ENCODE results near the gene RIPK3.
A peak's percentile ranks its signal among the peaks of the same experiment; 100 is the strongest.

Gene RIPK3

GRCh38 chr14:24321212-24321975, 18.4 kb downstream of the RIPK3 start:
- no peak for DNase-seq (ENCODE audit: low spot score)

GRCh38 chr14:24317141-24317928, 22.5 kb downstream of the RIPK3 start:
- DNase-seq (ENCODE audit: low spot score) = no peak

GRCh38 chr14:24316597-24316950, 23.2 kb downstream of the RIPK3 start:
- no peak for DNase-seq (ENCODE audit: low spot score)

- DNase-seq (ENCODE audit: low spot score) = peak; percentile 65
Observed at GRCh38 chr14:24315807-24316596, 23.8 kb downstream of the RIPK3 start.

- DNase-seq (ENCODE audit: low spot score) = no peak
Observed at GRCh38 chr14:24315243-24315806, 24.5 kb downstream of the RIPK3 start.

- no peak for DNase-seq (ENCODE audit: low spot score)
Observed at GRCh38 chr14:24314377-24315193, 25.2 kb downstream of the RIPK3 start.

GRCh38 chr14:24313913-24314312, 25.9 kb downstream of the RIPK3 start:
- no peak for DNase-seq (ENCODE audit: low spot score)

- no peak for DNase-seq (ENCODE audit: low spot score)
Observed at GRCh38 chr14:24312736-24313507, 26.9 kb downstream of the RIPK3 start.

- DNase-seq (ENCODE audit: low spot score) = no peak
Observed at GRCh38 chr14:24311837-24312615, 27.8 kb downstream of the RIPK3 start.

- DNase-seq (ENCODE audit: low spot score) = no peak
Observed at GRCh38 chr14:24310646-24311604, 28.9 kb downstream of the RIPK3 start, which contains the start of gene LTB4R. Gene LTB4R, plus strand, starts transcription at chr14:24311502. Its CDS starts 4,150 bp downstream, at chr14:24315652.

GRCh38 chr14:24310265-24310645, 29.5 kb downstream of the RIPK3 start:
- no peak for DNase-seq (ENCODE audit: low spot score)

- no peak for DNase-seq (ENCODE audit: low spot score)
Observed at GRCh38 chr14:24309538-24310264, 30.1 kb downstream of the RIPK3 start, which contains the start of gene LTB4R2. Gene LTB4R2, plus strand, starts transcription at chr14:24310140. Its CDS starts 525 bp downstream, at chr14:24310665.

- no peak for DNase-seq (ENCODE audit: low spot score)
Observed at GRCh38 chr14:24308342-24309124, 31.3 kb downstream of the RIPK3 start.

- DNase-seq (ENCODE audit: low spot score) = peak; percentile 83
Observed at GRCh38 chr14:24307575-24308341, 32.0 kb downstream of the RIPK3 start, which contains the start of gene CIDEB. Gene CIDEB, minus strand, starts transcription at chr14:24307977. Its CDS starts 119 bp downstream, at chr14:24307858.

GRCh38 chr14:24307156-24307574, 32.6 kb downstream of the RIPK3 start:
- DNase-seq (ENCODE audit: low spot score) = no peak

- DNase-seq (ENCODE audit: low spot score) = no peak
Observed at GRCh38 chr14:24304019-24304387, 35.8 kb downstream of the RIPK3 start.

Data from iPS-NIHi11 (cell line).